Measurements from ENCODE around the gene PLXNA1.

Gene PLXNA1

DNA sequence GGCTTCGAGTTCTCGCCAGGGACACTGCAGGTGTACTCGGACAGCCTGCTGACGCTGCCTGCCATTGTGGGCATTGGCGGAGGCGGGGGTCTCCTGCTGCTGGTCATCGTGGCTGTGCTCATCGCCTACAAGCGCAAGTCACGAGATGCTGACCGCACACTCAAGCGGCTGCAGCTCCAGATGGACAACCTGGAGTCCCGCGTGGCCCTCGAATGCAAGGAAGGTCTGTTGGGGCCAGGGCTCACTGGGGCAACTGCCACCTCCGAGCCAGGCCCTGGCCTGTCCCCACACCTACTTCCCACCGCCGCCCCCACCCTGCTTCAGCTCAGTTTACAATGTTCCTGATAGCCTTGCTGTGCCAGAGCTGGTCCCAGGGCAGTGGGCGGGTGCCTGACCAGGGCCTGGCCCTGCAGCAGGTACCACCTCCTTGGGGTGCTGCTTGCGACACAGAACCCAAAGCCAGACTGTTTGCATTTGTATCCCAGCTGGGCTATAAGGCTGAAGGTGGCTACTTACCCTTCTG is 35.5 kb downstream of the PLXNA1 start:
- DNase-seq (ENCODE audit: low spot score): no peak

- DNase-seq (ENCODE audit: low spot score): no peak
Observed at GRCh38 chr3:127019449-127019848, 36.5 kb downstream of the PLXNA1 start.

DNA sequence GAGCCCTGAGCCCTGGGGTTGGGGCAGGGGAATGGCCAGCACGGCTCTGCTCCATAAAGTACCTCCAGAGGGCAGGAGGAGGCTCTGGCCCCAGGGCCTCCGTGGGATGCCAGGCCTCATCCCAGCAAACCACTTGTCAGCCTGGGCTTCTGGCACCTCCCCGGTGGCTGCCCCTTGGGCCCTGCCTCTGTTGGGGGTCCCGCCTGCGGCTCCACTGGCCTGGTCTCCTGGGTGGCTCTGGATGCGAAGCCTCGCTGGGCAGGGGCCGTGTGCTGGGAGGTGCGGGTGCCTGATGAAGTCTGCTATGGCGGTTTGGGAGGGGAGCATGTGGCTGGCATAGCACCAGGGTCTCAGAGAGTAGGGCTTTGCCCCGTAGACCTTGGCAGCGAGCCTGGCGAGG is 37.6 kb downstream of the PLXNA1 start:
- DNase-seq (ENCODE audit: low spot score): no peak

DNA sequence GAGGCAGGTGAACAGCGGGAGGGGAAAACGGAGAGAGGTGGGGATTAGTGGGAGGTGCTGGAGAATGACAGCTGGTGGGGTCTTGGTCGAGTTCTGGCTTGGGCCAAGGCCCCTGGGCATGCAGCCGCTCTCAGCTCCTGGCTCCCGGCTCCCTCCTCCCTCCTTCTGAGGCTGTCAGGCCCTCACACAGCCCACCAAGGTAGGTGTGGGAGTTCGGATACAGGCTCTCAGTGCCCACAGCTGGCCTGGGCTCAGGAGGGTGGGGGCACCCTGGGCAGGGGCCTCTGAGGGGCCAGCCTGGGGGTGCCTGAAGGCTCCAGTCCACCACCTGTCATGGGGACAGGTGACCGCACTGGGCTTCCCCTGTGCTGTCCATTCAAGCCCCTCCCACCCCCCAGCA is 39.9 kb downstream of the PLXNA1 start:
- no peak for DNase-seq (ENCODE audit: low spot score)

DNA sequence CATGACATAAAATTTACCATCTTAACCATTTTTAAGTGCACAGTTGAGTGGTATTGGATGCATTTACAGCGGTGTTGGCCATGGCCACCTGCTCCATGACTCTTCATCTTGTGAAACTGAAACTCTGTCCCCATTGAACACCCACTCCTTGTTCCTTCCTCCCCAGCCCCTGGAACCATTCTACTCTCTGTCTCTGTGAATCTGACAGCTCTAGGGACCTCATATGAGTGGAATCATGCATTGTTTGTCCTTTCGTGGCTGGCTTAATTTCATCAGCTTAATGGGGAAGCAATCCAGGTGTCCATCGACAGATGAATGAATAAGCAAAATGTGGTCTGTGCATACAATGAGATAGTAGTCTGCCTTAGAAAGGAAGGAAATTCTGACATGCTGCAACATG is 42.5 kb downstream of the PLXNA1 start:
- DNase-seq (ENCODE audit: low spot score): no peak

DNA sequence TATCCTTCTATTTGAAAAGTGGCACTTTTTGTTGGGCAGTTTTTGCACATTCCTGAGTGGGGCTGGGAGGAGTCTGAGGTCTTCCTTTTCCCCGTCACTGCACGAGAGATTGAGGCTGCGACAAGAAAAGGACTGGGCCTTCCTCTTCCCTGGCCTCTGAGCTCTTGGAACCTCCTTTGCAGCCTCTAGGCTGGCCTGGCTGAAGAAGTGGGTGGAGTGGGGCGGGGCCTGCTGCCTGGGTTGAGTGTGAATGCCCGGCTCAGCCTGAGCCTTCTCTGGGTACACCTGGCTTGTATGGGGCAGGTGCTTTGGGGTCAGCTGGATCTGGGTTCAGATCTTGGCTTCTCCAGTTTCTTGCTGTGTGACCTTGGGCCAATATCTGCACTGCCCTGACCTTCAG is 43.1 kb downstream of the PLXNA1 start:
- no peak for DNase-seq (ENCODE audit: low spot score)

DNA sequence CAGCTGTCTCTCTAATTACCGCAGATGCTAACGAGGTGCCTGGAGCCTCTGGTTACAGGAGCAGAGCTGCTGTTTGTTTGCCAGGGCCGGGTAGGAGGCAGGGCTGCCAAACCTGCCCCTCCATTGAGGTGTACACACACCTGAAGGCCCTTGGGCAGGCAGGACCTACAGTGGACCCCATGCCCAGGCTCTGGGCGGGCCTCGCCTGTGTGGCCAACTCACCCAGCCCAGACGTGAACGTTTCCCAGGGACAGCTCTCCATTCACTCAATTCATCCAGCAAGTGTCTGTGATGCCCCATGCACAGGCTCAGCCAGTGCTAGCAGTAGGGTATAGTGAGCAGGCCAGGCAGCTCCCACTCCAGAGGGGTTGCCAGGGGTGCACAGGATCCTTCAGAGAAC is 43.7 kb downstream of the PLXNA1 start:
- DNase-seq (ENCODE audit: low spot score): no peak

DNA sequence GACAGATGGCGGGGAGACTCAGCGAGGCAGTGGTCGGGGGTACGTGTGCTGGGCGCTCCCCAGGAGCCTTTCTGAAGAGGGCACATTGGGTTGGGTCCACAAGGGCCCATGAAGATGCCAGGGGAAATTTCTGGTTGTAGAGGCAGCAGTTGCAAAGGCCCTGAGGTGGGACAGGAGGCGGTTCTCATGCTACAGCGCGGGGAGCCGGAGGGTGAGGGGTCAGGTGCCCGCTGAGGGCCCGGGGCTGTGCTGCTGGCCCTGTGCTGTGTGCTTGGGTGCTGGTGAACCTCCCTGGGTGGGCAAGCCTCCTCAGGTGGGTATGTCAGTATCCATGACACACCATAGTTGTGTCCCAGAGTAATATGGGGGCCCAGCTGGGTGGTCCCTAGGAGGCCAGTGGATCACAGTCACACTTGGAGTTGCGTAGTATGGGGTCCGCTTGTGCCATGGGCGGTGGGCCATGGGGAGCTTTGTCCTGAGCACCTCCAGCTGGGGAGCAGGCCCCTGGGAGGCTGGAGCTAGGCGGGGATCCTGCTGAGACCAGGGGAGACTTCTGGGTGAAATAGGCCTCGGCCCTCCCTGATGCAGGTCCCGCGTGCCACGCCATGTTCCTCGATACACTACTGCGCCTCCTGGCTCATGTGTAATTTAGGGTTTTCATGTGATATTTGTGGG is 44.3 kb downstream of the PLXNA1 start:
- no peak for DNase-seq (ENCODE audit: low spot score)

DNA sequence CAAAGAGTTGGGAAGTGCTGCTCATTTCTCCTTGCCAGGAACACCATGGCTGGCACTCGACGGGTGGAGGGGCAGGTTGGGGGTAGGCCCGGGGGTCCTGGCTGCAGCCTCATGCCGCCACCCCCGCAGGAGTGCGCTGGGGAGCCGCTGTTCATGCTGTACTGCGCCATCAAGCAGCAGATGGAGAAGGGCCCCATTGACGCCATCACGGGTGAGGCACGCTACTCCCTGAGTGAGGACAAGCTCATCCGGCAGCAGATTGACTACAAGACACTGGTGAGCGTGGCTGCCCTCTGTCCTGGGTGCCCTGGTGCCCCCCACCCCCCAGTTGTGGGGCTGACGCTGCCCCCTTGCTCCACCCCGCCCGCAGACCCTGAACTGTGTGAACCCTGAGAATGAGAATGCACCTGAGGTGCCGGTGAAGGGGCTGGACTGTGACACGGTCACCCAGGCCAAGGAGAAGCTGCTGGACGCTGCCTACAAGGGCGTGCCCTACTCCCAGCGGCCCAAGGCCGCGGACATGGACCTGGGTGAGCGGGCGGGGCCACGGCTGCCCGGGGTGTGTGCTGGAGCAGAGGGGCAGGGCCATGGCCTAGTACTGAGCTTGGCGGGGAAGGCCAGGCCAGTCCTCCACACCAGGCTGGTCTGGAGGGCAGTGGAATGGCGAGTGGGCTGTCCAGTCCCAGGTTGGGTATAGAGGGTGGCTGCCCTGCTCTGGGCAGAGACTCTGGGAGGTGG is 45.1 kb downstream of the PLXNA1 start:
- no peak for DNase-seq (ENCODE audit: low spot score)

- DNase-seq (ENCODE audit: low spot score): no peak
Observed at GRCh38 chr3:127028781-127029657, 46.1 kb downstream of the PLXNA1 start.

- no peak for DNase-seq (ENCODE audit: low spot score)
Observed at GRCh38 chr3:127029658-127030507, 47.0 kb downstream of the PLXNA1 start.

GRCh38 chr3:127030508-127031412 is 47.8 kb downstream of the PLXNA1 start:
- DNase-seq (ENCODE audit: low spot score): no peak

GRCh38 chr3:127031413-127031810 is 48.5 kb downstream of the PLXNA1 start:
- DNase-seq (ENCODE audit: low spot score): no peak

- no peak for DNase-seq (ENCODE audit: low spot score)
Observed at GRCh38 chr3:127031845-127032244, 48.9 kb downstream of the PLXNA1 start.

DNA sequence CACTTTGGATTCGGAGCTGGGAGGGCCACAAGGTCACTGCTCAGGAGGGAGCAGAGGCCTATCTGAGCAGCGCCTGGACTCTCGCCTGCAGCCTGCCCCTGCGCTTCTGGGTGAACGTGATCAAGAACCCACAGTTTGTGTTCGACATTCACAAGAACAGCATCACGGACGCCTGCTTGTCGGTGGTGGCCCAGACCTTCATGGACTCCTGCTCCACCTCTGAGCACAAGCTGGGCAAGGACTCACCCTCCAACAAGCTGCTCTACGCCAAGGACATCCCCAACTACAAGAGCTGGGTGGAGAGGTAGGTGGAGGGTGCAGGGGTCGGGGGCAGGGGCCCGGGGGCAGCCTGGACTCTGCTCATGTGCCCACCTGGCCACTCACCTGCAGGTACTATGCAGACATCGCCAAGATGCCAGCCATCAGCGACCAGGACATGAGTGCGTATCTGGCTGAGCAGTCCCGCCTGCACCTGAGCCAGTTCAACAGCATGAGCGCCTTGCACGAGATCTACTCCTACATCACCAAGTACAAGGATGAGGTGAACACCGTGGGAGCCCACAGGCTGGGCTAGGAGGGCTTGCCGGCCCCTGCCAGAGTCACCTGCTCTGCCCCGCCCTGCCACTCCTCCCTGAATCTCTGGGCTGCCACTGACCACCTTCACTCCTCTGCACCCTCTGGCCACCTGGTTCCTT is 49.5 kb downstream of the PLXNA1 start:
- no peak for DNase-seq (ENCODE audit: low spot score)
